Brain microvascular endothelial cell (primary cell): Measurements from ENCODE around the gene DLG2.

Source experiments
- DNase-seq: peaks from one replicate; pipeline ENCODE4 v3.0.0-alpha.2; 2020
- H3K27ac ChIP-seq: fragments of 250-450 bp; sonication (Bioruptor Pico); 2 replicates; pipeline ENCODE4 v1.5.1; 2020; ENCODE audit warnings: mild to moderate bottlenecking, moderate library complexity
- H3K27me3 ChIP-seq: fragments of 250-450 bp; sonication (Bioruptor Pico); replicated peaks from 2 replicates; pipeline ENCODE4 v1.5.1; 2020; ENCODE audit warnings: mild to moderate bottlenecking
- H3K36me3 ChIP-seq: fragments of 250-450 bp; sonication (Bioruptor Pico); replicated peaks from 2 replicates; pipeline ENCODE4 v1.5.1; 2020; ENCODE audit warnings: mild to moderate bottlenecking
- H3K4me3 ChIP-seq: 2 replicates; pipeline ENCODE4 v1.5.1; 2011; ENCODE audit warnings: low read depth, mild to moderate bottlenecking, control low read depth, low read length, moderate library complexity
- CTCF ChIP-seq: IDR thresholded peaks from 2 replicates; pipeline ENCODE4 v1.5.1; 2011; ENCODE audit warnings: low read depth, mild to moderate bottlenecking, moderate library complexity, low read length, control low read depth, inconsistent platforms; ENCODE audit errors: missing control alignments
- in situ Hi-C: cut with HindIII; loops from 2 replicates; pipeline ENCODE4 v1.10.0; 2017; ENCODE audit warnings: low sequenced_read_pairs, low pct_ligation_motif_present

The DLG2 gene

GRCh38 chr11:83687787-83688186, 1939.4 kb downstream of the DLG2 start:
- no peak for TF ChIP-seq CTCF
- Histone ChIP-seq H3K36me3 (no peaks in the 10 kb centered on the region), H3K4me3 (no peak overlapping the region), H3K27ac (no peak overlapping the region), H3K27me3 (no peaks in the 10 kb centered on the region)
- in situ Hi-C loops = no loop called here
- DNase-seq = no peak

GRCh38 chr11:83685730-83686129, 1941.4 kb downstream of the DLG2 start:
- Histone ChIP-seq H3K27ac (no peak overlapping the region), H3K36me3 (no peaks in the 10 kb centered on the region), H3K27me3 (no peaks in the 10 kb centered on the region), H3K4me3 (no peak overlapping the region)
- in situ Hi-C loops = no loop called here
- no peak for TF ChIP-seq CTCF
- no peak for DNase-seq

- no peak for TF ChIP-seq CTCF
- Histone ChIP-seq H3K36me3 (no peaks in the 10 kb centered on the region), H3K27ac (no peak overlapping the region), H3K4me3 (no peak overlapping the region), H3K27me3 (no peaks in the 10 kb centered on the region)
- in situ Hi-C loops = no loop called here
- no peak for DNase-seq
Measured at GRCh38 chr11:83684071-83684470, 1943.1 kb downstream of the DLG2 start.

GRCh38 chr11:83682611-83682973, 1944.6 kb downstream of the DLG2 start:
- DNase-seq = no peak
- H3K36me3 ChIP-seq = no peaks in the 10 kb centered on the region
- in situ Hi-C loops = no loop called here
- no peak for TF ChIP-seq CTCF
- H3K27me3 ChIP-seq = no peaks in the 10 kb centered on the region
- no peak overlapping the region for H3K27ac ChIP-seq
- H3K4me3 ChIP-seq = no peak overlapping the region

GRCh38 chr11:83681906-83682610, 1945.1 kb downstream of the DLG2 start:
- no peak for TF ChIP-seq CTCF
- no peak overlapping the region for H3K27ac ChIP-seq
- no peaks in the 10 kb centered on the region for H3K27me3 ChIP-seq
- H3K36me3 ChIP-seq = no peaks in the 10 kb centered on the region
- H3K4me3 ChIP-seq = no peak overlapping the region
- in situ Hi-C loops = no loop called here
- DNase-seq = no peak

GRCh38 chr11:83681031-83681781, 1945.9 kb downstream of the DLG2 start:
- H3K27ac ChIP-seq = no peak overlapping the region
- no peaks in the 10 kb centered on the region for H3K27me3 ChIP-seq
- no peak for TF ChIP-seq CTCF
- no peak overlapping the region for H3K4me3 ChIP-seq
- in situ Hi-C loops = no loop called here
- no peak for DNase-seq
- H3K36me3 ChIP-seq = no peaks in the 10 kb centered on the region
